Lower leg skin (tissue), 3 donors: Measurements from ENCODE around the gene IZUMO1.

Source experiments
- CTCF ChIP-seq, 3 donors: fragments of 450-650 bp; IDR thresholded peaks; one replicate each; pipeline ENCODE4 v1.5.1; 2016; ENCODE audit warnings: antibody characterized with exemption in 3 of 3, mild to moderate bottlenecking in 3 of 3, moderate library complexity in 2 of 3
- POLR2A ChIP-seq, 2 donors: fragments of 450-650 bp; IDR thresholded peaks; one replicate each; pipeline ENCODE4 v1.6.1; 2016 to 2017; ENCODE audit warnings: antibody characterized with exemption in 2 of 2, mild to moderate bottlenecking in 1 of 2, moderate library complexity in 1 of 2

GRCh38 chr19:48713864-48714755 lies 32.6 kb downstream of the IZUMO1 start:
- TF ChIP-seq CTCF (IDR thresholded peaks at IDR 0.05) (no peak), POLR2A (IDR thresholded peaks at IDR 0.05) (no peak)
